GM21529 (cell line): ENCODE results near the gene ZNF644.

Source experiments
- ATAC-seq: cut with Tn5 transposase; IDR thresholded peaks from one replicate; pipeline ENCODE4 v1.9.1; 2021; ENCODE audit not compliant: unreplicated experiment

Gene ZNF644

DNA sequence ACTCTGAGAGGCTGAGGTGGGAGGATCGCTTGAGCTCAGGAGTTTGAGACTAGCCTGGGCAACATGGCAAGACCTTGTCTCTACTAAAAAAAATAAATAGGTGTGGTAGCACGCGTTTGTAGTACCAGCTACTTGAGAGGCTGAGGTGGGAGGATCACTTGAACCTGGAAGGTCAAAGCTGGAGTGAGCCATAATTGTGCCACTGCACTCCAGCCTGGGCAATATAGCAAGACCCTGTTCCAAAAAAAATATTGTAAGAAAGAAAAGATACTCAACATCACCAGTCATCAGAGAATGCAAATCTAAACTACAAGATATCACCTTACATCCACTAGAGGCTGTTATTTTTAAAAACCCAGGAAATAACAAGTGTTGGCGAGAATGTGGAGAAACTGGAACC, 32.5 kb downstream of the ZNF644 start:
- ATAC-seq = no peak

DNA sequence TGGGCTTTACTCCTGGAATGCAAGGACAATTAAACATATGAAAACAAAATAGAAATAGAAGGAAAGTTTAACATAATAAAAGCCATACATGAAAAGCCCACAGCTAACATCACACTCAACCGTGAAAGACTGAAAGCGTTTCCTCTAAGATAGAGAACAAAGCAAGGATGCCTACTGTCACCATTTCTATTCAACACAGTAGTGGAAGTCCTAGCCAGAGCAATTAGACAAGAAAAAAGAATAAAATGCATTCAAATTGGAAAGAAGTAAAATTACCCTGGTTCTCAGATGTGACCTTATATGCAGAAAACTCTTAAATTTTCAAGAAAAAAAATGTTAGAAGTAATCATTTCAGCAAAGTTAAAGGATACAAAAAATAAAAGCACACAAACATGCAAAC, 34.0 kb downstream of the ZNF644 start:
- no peak for ATAC-seq

DNA sequence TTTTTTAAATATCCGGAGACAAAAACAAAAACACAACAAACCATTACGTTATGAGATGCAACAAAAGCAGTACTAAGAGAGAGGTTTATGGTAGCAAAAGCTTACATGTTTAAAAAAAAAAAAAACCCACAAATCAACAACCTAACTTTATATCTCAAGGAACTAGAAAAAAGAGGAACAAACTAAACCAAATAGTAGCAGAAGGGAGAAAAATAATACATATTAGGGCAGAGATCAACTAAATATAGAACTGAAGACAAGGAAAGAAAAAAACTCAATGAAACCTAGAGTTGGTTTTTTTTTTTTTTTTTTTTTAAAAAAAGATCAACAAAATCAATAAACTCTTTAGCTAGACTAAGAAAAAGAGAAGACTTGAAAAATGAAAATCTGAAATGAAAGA, 34.9 kb downstream of the ZNF644 start:
- ATAC-seq = no peak

GRCh38 chr1:90977522-90977921, 44.3 kb downstream of the ZNF644 start:
- ATAC-seq = no peak

- no peak for ATAC-seq
Measured at GRCh38 chr1:90973897-90974798, 47.7 kb downstream of the ZNF644 start.

GRCh38 chr1:90970208-90970607, 51.6 kb downstream of the ZNF644 start:
- no peak for ATAC-seq

DNA sequence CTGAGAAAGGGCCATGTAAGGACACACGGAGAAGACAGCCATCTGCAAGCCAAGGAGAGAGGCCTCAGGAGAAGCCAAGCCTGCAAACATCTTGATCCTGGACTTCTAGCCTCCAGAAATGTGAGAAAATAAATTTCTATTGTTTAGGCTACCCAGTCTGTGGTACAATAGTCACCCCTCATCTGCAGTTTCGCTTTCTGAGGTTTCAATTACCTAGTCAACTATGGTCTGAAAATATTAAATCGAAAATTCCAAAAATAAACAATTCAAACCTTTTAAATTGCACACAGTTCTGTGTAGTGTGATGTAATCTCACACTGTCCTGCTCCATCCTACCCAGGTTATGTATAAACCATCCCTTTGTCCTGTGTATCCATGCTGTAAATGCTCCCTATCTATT, 52.6 kb downstream of the ZNF644 start:
- peak; percentile 43 for ATAC-seq

DNA sequence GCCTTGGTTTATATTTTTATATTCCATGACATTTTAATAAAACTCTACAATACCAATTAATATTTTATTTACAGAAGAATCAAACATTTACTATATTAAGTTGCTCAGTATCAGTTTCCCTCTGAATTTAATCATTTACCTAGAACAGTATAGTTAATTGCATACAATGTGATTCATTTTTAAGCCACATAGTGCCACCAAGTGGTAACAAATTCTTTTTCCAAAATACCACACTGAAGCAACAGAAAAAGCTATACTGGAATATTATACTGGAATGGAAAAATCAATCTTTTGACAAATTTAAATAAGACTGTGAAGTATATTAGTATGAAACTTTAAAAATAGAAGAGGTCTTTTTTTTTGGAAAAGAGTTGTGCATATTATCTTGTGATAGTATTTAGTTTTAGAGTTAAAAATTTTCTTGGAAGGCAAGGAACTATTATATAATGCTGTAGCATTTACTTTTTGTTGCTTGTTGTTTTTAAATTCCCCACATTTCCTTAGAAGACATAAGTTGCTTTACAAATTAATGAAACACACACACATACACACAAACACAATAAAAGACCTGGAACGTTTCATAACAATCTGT, 57.3 kb downstream of the ZNF644 start:
- ATAC-seq = no peak

GRCh38 chr1:90963651-90964050, 58.2 kb downstream of the ZNF644 start:
- ATAC-seq = no peak

GRCh38 chr1:90963236-90963635, 58.6 kb downstream of the ZNF644 start:
- ATAC-seq = no peak

- ATAC-seq = peak; percentile 42
Measured at GRCh38 chr1:90959352-90960206, 62.3 kb downstream of the ZNF644 start.

GRCh38 chr1:90957497-90957896, 64.3 kb downstream of the ZNF644 start:
- ATAC-seq = no peak

DNA sequence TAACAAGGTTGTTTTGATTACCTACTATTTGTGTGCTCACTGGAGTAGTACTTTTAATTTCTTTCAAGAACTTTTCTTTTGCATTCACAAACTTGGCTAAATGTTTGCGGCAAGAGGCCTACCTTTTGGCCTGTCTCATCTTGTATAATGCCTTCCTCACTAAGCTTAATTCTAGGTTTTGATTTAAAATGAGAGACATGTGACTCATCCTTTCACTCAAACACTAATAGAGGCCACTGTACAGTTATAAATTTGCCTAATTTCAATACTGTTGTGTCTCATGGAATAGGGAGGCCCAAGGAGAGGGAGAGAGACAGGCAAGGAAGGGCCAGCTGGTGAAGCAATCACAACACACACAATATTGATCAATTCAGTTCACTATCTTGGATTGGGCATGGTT, 66.1 kb downstream of the ZNF644 start:
- ATAC-seq = no peak

DNA sequence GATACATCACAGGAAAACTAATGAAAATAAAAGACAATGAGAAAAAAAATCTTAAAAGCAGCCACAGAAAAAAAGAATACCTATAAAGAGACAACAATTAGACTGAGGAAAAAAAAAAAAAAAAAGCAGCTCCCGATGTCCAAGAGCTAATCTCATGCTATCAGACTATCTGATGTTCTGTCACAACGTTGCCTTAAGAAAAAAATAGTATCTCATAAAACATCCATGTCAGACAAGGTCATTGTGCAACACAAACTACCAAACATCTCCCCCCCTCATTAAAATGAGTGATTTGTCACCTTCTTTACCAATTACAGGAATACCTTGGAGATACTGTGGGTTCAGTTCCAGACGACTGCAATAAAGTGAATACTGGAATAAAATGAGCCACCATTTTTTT, 68.9 kb downstream of the ZNF644 start:
- no peak for ATAC-seq

GRCh38 chr1:90951009-90951408, 70.8 kb downstream of the ZNF644 start:
- no peak for ATAC-seq

GRCh38 chr1:90948301-90948700, 73.5 kb downstream of the ZNF644 start:
- no peak for ATAC-seq

DNA sequence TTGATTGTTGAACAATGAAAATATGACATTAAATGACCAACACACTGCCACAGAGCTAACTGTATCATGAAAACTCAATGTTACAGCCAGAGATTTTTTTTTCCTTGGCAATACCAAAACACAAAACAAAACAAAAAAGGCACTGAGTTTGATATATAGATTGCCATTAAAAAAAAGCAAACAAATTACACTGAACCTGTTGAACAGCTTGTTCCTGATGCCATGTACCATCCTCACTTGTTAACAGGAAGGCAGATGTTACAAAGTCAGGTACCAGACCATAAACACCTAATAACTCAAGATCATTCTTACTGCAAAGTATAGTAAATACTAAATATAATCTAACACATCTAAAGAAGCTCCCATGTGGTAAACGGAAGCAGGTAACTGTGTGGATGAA, 75.2 kb downstream of the ZNF644 start:
- no peak for ATAC-seq

DNA sequence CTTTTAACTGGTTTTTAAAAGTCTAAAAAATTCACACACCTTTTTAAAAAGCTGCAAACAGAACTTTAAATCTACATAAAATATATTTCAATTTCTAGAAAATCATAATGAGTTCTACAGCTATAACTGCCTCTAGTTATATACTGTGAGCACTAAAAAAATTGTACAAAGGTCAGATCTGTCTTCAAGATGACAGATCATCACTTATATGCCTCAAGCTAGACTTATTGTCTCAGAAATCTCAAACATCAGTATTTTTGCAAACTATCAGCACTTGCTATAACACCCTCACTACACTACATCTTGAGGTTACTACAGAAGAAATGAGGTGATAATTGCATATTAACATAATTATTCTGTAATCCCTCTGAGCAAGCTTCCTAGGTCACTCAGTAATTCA, 76.5 kb downstream of the ZNF644 start:
- ATAC-seq = no peak

DNA sequence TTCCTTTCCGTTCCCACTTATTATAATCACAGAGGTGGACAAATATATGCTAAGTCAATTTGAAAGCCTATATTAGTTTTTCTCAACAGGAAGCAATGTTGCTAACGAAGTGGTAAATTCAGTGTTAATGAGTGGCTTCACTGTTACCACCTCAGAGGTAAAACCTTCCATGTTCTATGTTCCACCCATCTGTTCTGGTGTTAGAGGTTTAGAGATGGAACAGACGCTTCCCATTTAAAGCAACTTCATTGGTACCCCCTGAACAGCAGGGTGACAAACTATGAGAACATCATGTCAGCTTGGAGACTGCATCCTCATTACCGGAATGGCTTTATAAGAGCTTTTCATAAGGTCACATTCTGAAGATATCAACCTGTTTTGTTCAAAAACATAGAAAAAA, 77.9 kb downstream of the ZNF644 start:
- no peak for ATAC-seq

DNA sequence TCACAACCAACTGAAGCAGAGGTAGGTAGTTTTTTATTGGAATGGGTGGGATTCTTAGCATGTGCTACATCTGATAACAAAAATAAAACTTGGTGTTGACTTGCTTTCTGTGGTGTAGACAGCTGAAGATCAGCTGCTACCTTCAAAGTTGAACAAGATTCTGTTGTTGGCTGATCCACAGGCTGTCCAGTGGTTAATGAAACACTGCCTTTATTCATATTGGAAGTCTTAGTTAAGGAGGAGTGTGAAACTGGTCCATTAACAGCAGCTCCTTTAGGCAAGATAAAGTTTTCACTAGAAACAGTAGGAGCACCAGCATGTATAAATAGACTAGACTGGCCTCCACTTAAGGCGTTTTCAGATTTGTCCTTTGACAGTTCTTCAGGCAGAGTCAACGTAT, 81.1 kb downstream of the ZNF644 start:
- no peak for ATAC-seq

DNA sequence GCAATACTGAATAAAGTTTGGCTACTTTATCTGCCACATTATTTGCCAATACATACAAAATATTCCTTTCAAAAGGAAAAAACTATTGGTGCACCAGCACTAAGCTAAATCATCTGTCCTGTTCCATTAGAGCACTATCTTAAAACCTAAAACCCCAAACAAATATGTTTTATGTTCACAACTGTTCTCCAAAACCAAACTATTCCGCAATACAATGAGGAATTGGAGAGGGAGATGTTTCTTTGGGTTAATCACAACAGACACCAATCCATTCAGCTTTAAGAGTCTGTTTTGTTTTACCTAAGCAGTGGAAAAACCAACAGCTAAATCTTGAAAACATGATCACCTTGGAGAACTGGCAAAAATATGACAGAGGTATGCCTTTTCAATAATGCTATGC, 85.1 kb downstream of the ZNF644 start:
- ATAC-seq = no peak

DNA sequence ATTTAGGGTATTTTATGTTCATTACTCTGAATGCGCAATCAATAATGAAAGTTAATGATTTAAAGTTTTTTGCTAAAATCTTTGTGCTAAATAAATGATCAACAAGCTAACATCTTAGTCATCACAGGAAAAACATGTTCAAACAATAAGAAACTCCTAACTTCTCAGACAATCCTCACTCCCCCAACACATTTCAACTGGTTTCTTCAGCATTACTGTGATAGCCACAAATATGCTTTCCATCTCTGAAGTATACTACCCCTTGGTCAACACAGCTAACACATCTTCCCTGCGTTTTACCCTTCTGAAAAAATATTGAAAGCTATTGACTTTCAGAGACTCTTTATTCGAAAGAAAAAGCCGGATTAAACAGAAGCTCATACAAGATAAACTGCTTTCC, 85.8 kb downstream of the ZNF644 start:
- no peak for ATAC-seq
